Neural progenitor cell (in vitro differentiated cells): ENCODE results near the gene IQSEC1. TPM values are rescaled to one million over a fixed set of nuclear protein-coding genes. Genes with fewer than 3 reads are reported as not detected.

Experiments
- DNase-seq: peaks from one replicate; pipeline ENCODE4 v3.0.0-alpha.2; 2016; ENCODE audit warnings: low spot score
- H2AFZ ChIP-seq: fragments of 200-600 bp; sonication (generic); replicated peaks from 2 replicates; pipeline ENCODE4 v1.6.1; 2016; ENCODE audit warnings: antibody characterized with exemption
- H3F3A ChIP-seq: fragments of 200-600 bp; sonication (generic); 2 replicates; pipeline ENCODE4 v1.6.1; 2016; ENCODE audit warnings: antibody characterized with exemption, low read depth
- H3K27ac ChIP-seq: fragments of 200-600 bp; sonication (generic); 2 replicates; pipeline ENCODE4 v1.5.1; 2016; ENCODE audit warnings: mild to moderate bottlenecking
- H3K27me3 ChIP-seq: fragments of 200-600 bp; sonication (generic); 2 replicates; pipeline ENCODE4 v1.6.1; 2016; ENCODE audit warnings: mild to moderate bottlenecking, moderate library complexity
- H3K36me3 ChIP-seq: fragments of 200-600 bp; sonication (generic); 2 replicates; pipeline ENCODE4 v1.5.1; 2016
- H3K4me1 ChIP-seq: fragments of 200-600 bp; sonication (generic); 2 replicates; pipeline ENCODE4 v1.6.1; 2016; ENCODE audit warnings: mixed run types
- H3K4me2 ChIP-seq: fragments of 200-600 bp; sonication (generic); 2 replicates; pipeline ENCODE4 v1.6.1; 2016
- H3K4me3 ChIP-seq: fragments of 200-600 bp; sonication (generic); 2 replicates; pipeline ENCODE4 v1.5.1; 2016
- H3K79me2 ChIP-seq: fragments of 200-600 bp; sonication (generic); 2 replicates; pipeline ENCODE4 v1.6.1; 2016; ENCODE audit warnings: low read depth
- H3K9ac ChIP-seq: fragments of 200-600 bp; sonication (generic); 2 replicates; pipeline ENCODE4 v1.6.1; 2016
- H3K9me3 ChIP-seq: fragments of 200-600 bp; sonication (generic); 2 replicates; pipeline ENCODE4 v1.5.1; 2016; ENCODE audit warnings: low read depth
- H4K20me1 ChIP-seq: fragments of 200-600 bp; sonication (generic); 2 replicates; pipeline ENCODE4 v1.6.1; 2016; ENCODE audit warnings: low read depth
- H3K27ac Mint-ChIP-seq: 3 replicates; pipeline ENCODE4 v1.8.0; 2021; ENCODE audit warnings: mixed read lengths
- H3K27me3 Mint-ChIP-seq: 2 replicates; pipeline ENCODE4 v1.8.0; 2022; ENCODE audit warnings: low read depth, mild to moderate bottlenecking, inconsistent platforms, moderate library complexity, mixed read lengths; ENCODE audit not compliant: insufficient read depth
- H3K36me3 Mint-ChIP-seq: 3 replicates; pipeline ENCODE4 v1.8.0; 2021; ENCODE audit warnings: mixed read lengths
- H3K4me1 Mint-ChIP-seq: 3 replicates; pipeline ENCODE4 v1.8.0; 2021; ENCODE audit warnings: mixed read lengths
- H3K4me3 Mint-ChIP-seq: 3 replicates; pipeline ENCODE4 v1.8.0; 2021; ENCODE audit warnings: mild to moderate bottlenecking, moderate library complexity, mixed read lengths
- H3K9me3 Mint-ChIP-seq: 3 replicates; pipeline ENCODE4 v1.8.0; 2020; ENCODE audit warnings: mixed read lengths
- CTCF ChIP-seq: fragments of 200-600 bp; sonication (generic); IDR thresholded peaks from 2 replicates; pipeline ENCODE4 v1.5.1; 2017; ENCODE audit warnings: antibody characterized with exemption, mild to moderate bottlenecking
- EZH2 ChIP-seq: fragments of 200-600 bp; sonication (generic); IDR thresholded peaks from 2 replicates; pipeline ENCODE4 v1.6.1; 2017; ENCODE audit warnings: antibody characterized with exemption, mild to moderate bottlenecking, moderate library complexity
- EZH2phosphoT487 ChIP-seq: fragments of 200-600 bp; sonication (generic); IDR thresholded peaks from 2 replicates; pipeline ENCODE4 v1.6.1; 2017; ENCODE audit warnings: antibody characterized with exemption
- total RNA-seq: library from RNA; depleted of rRNA; stranded (reverse); fragments of >200 nt; gene quantifications from 2 replicates; pipeline ENCODE4 v1.2.3, GENCODE V29; 2015; ENCODE audit warnings: low replicate concordance

The IQSEC1 gene
- total RNA-seq, 1 donor from 2014 or later: 8.9 TPM

GRCh38 chr3:13042715-13043271 lies 30.4 kb downstream of the IQSEC1 start:
- peaks cover 15% of the 10 kb centered on the region for H4K20me1 ChIP-seq
- no peaks in the 10 kb centered on the region for H3K9me3 ChIP-seq
- H3K4me3 ChIP-seq: no peak overlapping the region
- peak; percentile 59 for DNase-seq
- H3K36me3 ChIP-seq: no peaks in the 10 kb centered on the region
- Mint-ChIP-seq H3K27me3 (peaks cover 9% of the 10 kb centered on the region), H3K9me3 (no peaks in the 10 kb centered on the region), H3K27ac (peak overlapping the region; percentile 94), H3K4me3 (peak overlapping the region; percentile 74), H3K36me3 (no peaks in the 10 kb centered on the region), H3K4me1 (peaks cover 93% of the 10 kb centered on the region)
- H3K4me2 ChIP-seq: peak overlapping the region; percentile 63
- H3K27ac ChIP-seq: no peak overlapping the region
- H3K27me3 ChIP-seq: no peaks in the 10 kb centered on the region
- no peaks in the 10 kb centered on the region for H3K79me2 ChIP-seq
- H3K9ac ChIP-seq: no peak overlapping the region
- no peak for TF ChIP-seq EZH2phosphoT487
- no peak for TF ChIP-seq EZH2
- no peak for TF ChIP-seq CTCF
- H3K4me1 ChIP-seq: peaks cover 81% of the 10 kb centered on the region
- H2AFZ ChIP-seq: no peak overlapping the region
- H3F3A ChIP-seq: peaks cover 50% of the 10 kb centered on the region

- H3K36me3 Mint-ChIP-seq: no peaks in the 10 kb centered on the region
- Histone ChIP-seq H3K9me3 (no peaks in the 10 kb centered on the region), H3K4me1 (peaks cover 80% of the 10 kb centered on the region), H3K79me2 (no peaks in the 10 kb centered on the region), H2AFZ (no peak overlapping the region), H3K27ac (no peak overlapping the region), H3K36me3 (no peaks in the 10 kb centered on the region), H3K9ac (no peak overlapping the region), H3F3A (peaks cover 50% of the 10 kb centered on the region), H3K4me2 (peak overlapping the region; percentile 63), H3K4me3 (no peak overlapping the region), H4K20me1 (peaks cover 15% of the 10 kb centered on the region), H3K27me3 (no peaks in the 10 kb centered on the region)
- H3K27me3 Mint-ChIP-seq: peaks cover 9% of the 10 kb centered on the region
- peak overlapping the region; percentile 94 for H3K27ac Mint-ChIP-seq
- H3K4me1 Mint-ChIP-seq: peaks cover 89% of the 10 kb centered on the region
- DNase-seq: peak; percentile 54
- H3K9me3 Mint-ChIP-seq: no peaks in the 10 kb centered on the region
- H3K4me3 Mint-ChIP-seq: peak overlapping the region; percentile 52
- TF ChIP-seq CTCF (no peak), EZH2 (no peak), EZH2phosphoT487 (no peak)
Observed at GRCh38 chr3:13042127-13042701, 31.0 kb downstream of the IQSEC1 start.

GRCh38 chr3:13041113-13041776 lies 32.0 kb downstream of the IQSEC1 start:
- no peaks in the 10 kb centered on the region for H3K27me3 ChIP-seq
- Mint-ChIP-seq H3K9me3 (no peaks in the 10 kb centered on the region), H3K4me1 (peaks cover 79% of the 10 kb centered on the region), H3K27me3 (peaks cover 4% of the 10 kb centered on the region), H3K36me3 (no peaks in the 10 kb centered on the region), H3K27ac (peak overlapping the region; percentile 98), H3K4me3 (peak overlapping the region; percentile 60)
- no peak overlapping the region for H3K9ac ChIP-seq
- H3K36me3 ChIP-seq: no peaks in the 10 kb centered on the region
- no peak overlapping the region for H3K27ac ChIP-seq
- TF ChIP-seq CTCF (no peak), EZH2 (no peak), EZH2phosphoT487 (no peak)
- H4K20me1 ChIP-seq: peaks cover 15% of the 10 kb centered on the region
- H3K9me3 ChIP-seq: no peaks in the 10 kb centered on the region
- peaks cover 70% of the 10 kb centered on the region for H3K4me1 ChIP-seq
- H3K4me3 ChIP-seq: no peak overlapping the region
- DNase-seq: no peak
- no peak overlapping the region for H2AFZ ChIP-seq
- peak overlapping the region; percentile 7 for H3K4me2 ChIP-seq
- peaks cover 50% of the 10 kb centered on the region for H3F3A ChIP-seq
- H3K79me2 ChIP-seq: no peaks in the 10 kb centered on the region
